ENCODE results near the gene SLC22A2. TPM values are rescaled to one million over a fixed set of nuclear protein-coding genes. Genes with fewer than 3 reads are reported as not detected.

Gene SLC22A2
- total RNA-seq, 1 donor from 2014 or later, result not detected

DNA sequence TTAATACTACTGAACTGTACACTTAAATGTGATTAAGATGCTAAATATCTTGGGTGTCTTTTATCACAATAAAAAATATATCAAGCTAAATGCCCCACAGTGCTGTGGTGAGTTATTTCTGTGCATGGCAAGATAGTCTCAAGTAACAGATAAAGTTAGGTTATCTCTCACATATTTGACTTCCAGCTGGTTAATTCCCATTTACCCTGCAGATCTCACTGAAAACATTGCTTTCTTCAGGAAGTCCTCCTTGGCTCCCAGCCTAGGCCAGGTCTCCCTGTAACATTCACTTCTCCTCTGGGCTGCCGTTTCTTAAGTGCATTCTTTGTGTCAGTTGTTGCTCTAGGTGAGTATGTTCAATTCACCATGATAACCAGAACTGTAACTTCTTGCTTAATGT is 77.9 kb downstream of the SLC22A2 start:
- peaks cover 1% of the 10 kb centered on the region for H3K4me1 Mint-ChIP-seq (ENCODE audit: unreplicated experiment)
- H3K36me3 Mint-ChIP-seq (ENCODE audit: unreplicated experiment), result no peaks in the 10 kb centered on the region
- DNase-seq (ENCODE audit: extremely low spot score, unreplicated experiment), result no peak
- no peak overlapping the region for H3K27ac Mint-ChIP-seq (ENCODE audit: unreplicated experiment)
- no peak overlapping the region for H3K4me3 Mint-ChIP-seq (ENCODE audit: unreplicated experiment)
- peaks cover 16% of the 10 kb centered on the region for H3K27me3 Mint-ChIP-seq (ENCODE audit: unreplicated experiment)
- TF ChIP-seq, protein P1, sequence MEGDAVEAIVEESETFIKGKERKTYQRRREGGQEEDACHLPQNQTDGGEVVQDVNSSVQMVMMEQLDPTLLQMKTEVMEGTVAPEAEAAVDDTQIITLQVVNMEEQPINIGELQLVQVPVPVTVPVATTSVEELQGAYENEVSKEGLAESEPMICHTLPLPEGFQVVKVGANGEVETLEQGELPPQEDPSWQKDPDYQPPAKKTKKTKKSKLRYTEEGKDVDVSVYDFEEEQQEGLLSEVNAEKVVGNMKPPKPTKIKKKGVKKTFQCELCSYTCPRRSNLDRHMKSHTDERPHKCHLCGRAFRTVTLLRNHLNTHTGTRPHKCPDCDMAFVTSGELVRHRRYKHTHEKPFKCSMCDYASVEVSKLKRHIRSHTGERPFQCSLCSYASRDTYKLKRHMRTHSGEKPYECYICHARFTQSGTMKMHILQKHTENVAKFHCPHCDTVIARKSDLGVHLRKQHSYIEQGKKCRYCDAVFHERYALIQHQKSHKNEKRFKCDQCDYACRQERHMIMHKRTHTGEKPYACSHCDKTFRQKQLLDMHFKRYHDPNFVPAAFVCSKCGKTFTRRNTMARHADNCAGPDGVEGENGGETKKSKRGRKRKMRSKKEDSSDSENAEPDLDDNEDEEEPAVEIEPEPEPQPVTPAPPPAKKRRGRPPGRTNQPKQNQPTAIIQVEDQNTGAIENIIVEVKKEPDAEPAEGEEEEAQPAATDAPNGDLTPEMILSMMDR (IDR thresholded peaks at IDR 0.05), result no peak
- H3K9me3 Mint-ChIP-seq (ENCODE audit: unreplicated experiment), result no peaks in the 10 kb centered on the region

DNA sequence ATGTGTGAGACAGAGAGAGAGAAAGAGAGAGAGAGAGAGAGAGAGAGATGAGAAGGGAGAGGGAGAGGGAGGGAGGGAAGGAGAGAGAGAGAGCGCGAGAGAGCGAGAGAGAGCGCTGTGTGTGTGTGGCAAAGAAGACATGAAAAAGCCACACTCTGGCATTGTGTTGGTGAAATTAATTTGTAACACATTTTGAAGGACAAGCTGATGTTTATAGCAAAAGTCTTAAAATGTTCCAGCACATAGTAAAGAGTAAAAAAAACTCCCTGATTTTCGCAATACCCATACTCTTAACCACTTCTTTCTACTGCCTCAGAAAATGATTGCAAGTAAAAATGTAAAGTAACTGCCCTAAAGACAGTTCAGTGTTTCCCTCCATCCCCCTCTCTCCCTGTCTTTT is 80.3 kb downstream of the SLC22A2 start:
- Mint-ChIP-seq H3K27ac (ENCODE audit: unreplicated experiment) (no peak overlapping the region), H3K9me3 (ENCODE audit: unreplicated experiment) (no peaks in the 10 kb centered on the region), H3K4me1 (ENCODE audit: unreplicated experiment) (peaks cover 1% of the 10 kb centered on the region), H3K36me3 (ENCODE audit: unreplicated experiment) (no peaks in the 10 kb centered on the region), H3K4me3 (ENCODE audit: unreplicated experiment) (no peak overlapping the region), H3K27me3 (ENCODE audit: unreplicated experiment) (peaks cover 15% of the 10 kb centered on the region)
- TF ChIP-seq, protein P1 (IDR thresholded peaks at IDR 0.05), result no peak
- DNase-seq (ENCODE audit: extremely low spot score, unreplicated experiment), result no peak

DNA sequence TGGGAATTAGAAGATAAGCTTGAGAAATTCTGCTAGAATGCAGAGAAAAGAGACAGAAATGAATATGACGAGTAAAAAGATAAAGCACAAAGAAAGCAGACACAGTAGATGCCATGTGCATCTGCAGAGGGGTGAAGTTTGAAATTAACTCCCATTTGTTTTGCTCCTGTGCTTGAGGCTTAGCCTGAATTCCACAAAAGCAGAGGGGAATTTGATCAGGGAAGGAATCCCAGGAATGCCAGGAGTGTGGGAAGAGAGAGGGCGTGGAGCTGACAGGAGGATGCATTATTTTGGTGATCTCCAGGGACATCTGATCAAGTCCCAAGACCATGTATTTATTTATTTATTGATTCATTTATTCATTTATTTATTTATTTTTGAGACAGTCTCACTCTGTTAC is 81.4 kb downstream of the SLC22A2 start:
- no peak overlapping the region for H3K27ac Mint-ChIP-seq (ENCODE audit: unreplicated experiment)
- H3K4me1 Mint-ChIP-seq (ENCODE audit: unreplicated experiment), result peaks cover 1% of the 10 kb centered on the region
- TF ChIP-seq, protein P1 (IDR thresholded peaks at IDR 0.05), result no peak
- H3K36me3 Mint-ChIP-seq (ENCODE audit: unreplicated experiment), result no peaks in the 10 kb centered on the region
- no peaks in the 10 kb centered on the region for H3K9me3 Mint-ChIP-seq (ENCODE audit: unreplicated experiment)
- no peak overlapping the region for H3K4me3 Mint-ChIP-seq (ENCODE audit: unreplicated experiment)
- peaks cover 15% of the 10 kb centered on the region for H3K27me3 Mint-ChIP-seq (ENCODE audit: unreplicated experiment)
- DNase-seq (ENCODE audit: extremely low spot score, unreplicated experiment), result no peak

DNA sequence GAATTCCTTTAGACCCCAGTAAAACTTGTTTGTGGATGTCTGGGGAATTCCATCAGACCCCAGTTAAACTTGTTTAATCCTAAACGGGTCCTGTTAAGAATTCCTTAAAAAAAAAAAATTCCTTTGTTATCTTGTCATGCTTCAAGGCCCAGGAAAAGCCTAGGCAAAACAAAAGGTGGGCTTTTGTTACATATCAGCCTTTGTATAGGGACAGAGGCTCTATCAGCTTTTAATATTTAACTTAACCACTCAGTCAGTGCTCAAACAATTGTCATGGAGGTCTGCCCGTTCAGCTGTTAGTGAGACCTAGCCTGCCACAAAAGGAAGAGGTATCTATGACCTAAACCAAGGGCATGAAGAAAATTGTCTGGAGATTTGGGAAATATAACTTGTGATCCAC is 83.9 kb downstream of the SLC22A2 start:
- TF ChIP-seq, protein P1 (IDR thresholded peaks at IDR 0.05), result no peak
- no peak overlapping the region for H3K27ac Mint-ChIP-seq (ENCODE audit: unreplicated experiment)
- H3K4me3 Mint-ChIP-seq (ENCODE audit: unreplicated experiment), result no peak overlapping the region
- no peaks in the 10 kb centered on the region for H3K9me3 Mint-ChIP-seq (ENCODE audit: unreplicated experiment)
- H3K36me3 Mint-ChIP-seq (ENCODE audit: unreplicated experiment), result no peaks in the 10 kb centered on the region
- DNase-seq (ENCODE audit: extremely low spot score, unreplicated experiment), result no peak
- H3K4me1 Mint-ChIP-seq (ENCODE audit: unreplicated experiment), result peaks cover 1% of the 10 kb centered on the region
- H3K27me3 Mint-ChIP-seq (ENCODE audit: unreplicated experiment), result peaks cover 15% of the 10 kb centered on the region

DNA sequence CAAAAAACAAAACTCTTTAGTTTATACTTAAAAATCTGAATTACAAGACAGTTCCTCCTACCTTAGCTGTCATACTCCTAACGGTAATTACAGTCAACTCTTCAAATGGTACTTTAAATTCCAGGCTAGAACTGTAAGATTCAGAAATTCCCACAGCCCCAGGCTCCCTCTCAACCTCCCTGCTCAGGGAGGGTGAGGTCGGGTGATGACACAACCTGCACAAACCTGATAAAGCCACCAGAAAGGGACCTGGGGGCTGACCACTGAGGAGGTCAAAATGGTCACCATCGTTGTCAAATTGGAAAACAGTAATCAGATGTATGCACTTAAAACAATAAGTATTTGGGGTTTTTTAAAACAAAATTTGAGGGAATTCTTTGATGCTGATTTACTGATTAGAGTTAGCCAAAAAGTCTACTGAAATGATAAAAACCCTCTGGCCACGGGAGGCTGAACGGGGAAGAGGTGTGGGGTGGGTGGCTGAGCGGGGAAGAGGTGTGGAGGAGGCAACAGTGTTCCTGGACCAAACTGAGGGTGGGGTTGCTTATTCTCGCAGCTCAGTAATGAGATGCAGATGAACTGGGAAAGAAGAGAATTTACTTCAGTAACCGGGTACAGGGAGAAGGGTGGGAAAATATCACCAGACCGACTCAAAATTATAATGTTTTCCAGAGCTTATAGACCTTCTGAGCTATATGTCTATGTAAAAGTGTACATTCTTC is 84.7 kb downstream of the SLC22A2 start:
- no peaks in the 10 kb centered on the region for H3K36me3 Mint-ChIP-seq (ENCODE audit: unreplicated experiment)
- TF ChIP-seq, protein P1 (IDR thresholded peaks at IDR 0.05), result no peak
- DNase-seq (ENCODE audit: extremely low spot score, unreplicated experiment), result no peak
- no peaks in the 10 kb centered on the region for H3K9me3 Mint-ChIP-seq (ENCODE audit: unreplicated experiment)
- H3K27me3 Mint-ChIP-seq (ENCODE audit: unreplicated experiment), result peaks cover 15% of the 10 kb centered on the region
- no peak overlapping the region for H3K4me3 Mint-ChIP-seq (ENCODE audit: unreplicated experiment)
- peaks cover 1% of the 10 kb centered on the region for H3K4me1 Mint-ChIP-seq (ENCODE audit: unreplicated experiment)
- no peak overlapping the region for H3K27ac Mint-ChIP-seq (ENCODE audit: unreplicated experiment)

All from osteocyte (in vitro differentiated cells).